Astrocyte (in vitro differentiated cells and primary cell): ENCODE results near the gene TSACC.

Experiments used
- CTCF ChIP-seq: IDR thresholded peaks from 2 replicates; pipeline ENCODE4 v1.5.1; 2011; ENCODE audit warnings: low read depth, mild to moderate bottlenecking, inconsistent platforms, low read length, moderate library complexity; ENCODE audit not compliant: insufficient read depth
- EZH2 ChIP-seq: IDR thresholded peaks from 2 replicates; pipeline ENCODE4 v1.6.1; 2012; ENCODE audit warnings: mild to moderate bottlenecking, low read length, inconsistent platforms; ENCODE audit not compliant: insufficient read depth

GRCh38 chr1:156373546-156373945, 35.2 kb downstream of the TSACC start:
- TF ChIP-seq CTCF: no peak
- no peak for TF ChIP-seq EZH2
